ENCODE results near the gene PSMA6. TPM values are rescaled to one million over a fixed set of nuclear protein-coding genes. Genes with fewer than 3 reads are reported as not detected.

Gene PSMA6
- total and polyA plus RNA-seq, 2 of the 13 experiments (the other 11 are each of a cell fraction or from before 2014, with no cell fraction given), result 525 to 1,109 TPM

DNA sequence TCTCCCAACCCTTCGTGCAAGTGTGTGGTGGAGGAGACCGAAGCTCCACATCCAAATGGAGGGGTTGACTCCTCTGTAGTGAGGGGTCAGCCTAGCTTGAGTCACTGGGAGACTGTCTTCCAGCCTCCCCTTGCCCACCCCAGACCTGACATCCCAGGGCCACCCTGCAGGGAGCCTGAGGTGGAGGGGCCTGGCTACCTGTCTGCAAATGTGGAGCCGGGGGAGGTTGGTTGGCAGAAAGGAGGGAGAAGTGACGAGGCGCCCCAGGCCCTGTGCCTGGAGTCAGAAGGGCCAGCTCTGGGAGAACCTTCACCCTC is 74.8 kb downstream of the PSMA6 start (continued):
- TF ChIP-seq KIAA2018 (CRISPR knock-in tag; IDR thresholded peaks at IDR 0.05; ENCODE audit: borderline replicate concordance) (no peak), EEA1 (CRISPR knock-in tag; IDR thresholded peaks at IDR 0.05; ENCODE audit: borderline replicate concordance) (0 out of 2 replicates have a peak, but pooled peaks have one; percentile 67), HNRNPL (IDR thresholded peaks at IDR 0.05; ENCODE audit: low read depth, low read length) (peak; percentile 53; the same call in 1 of the 2 replicates), ZFP37 (CRISPR knock-in tag; IDR thresholded peaks at IDR 0.05; ENCODE audit: borderline replicate concordance) (no peak), ZNF362 (CRISPR knock-in tag; IDR thresholded peaks at IDR 0.05; ENCODE audit: borderline replicate concordance) (no peak), RNF2 (conservative IDR thresholded peaks at IDR 0.05; ENCODE audit: low read depth) (no peak), AKAP8 (CRISPR knock-in tag; IDR thresholded peaks at IDR 0.05) (no peak), ATM (IDR thresholded peaks at IDR 0.05; ENCODE audit: borderline replicate concordance) (no peak), PAX8 (CRISPR knock-in tag; IDR thresholded peaks at IDR 0.05; ENCODE audit: borderline replicate concordance) (no peak), MAZ (IDR thresholded peaks at IDR 0.05; ENCODE audit: borderline replicate concordance, low read depth, low read length) (no peak), MAZ (CRISPR knock-in tag; IDR thresholded peaks at IDR 0.05; ENCODE audit: low read depth) (no peak), ZNF746 (CRISPR knock-in tag; IDR thresholded peaks at IDR 0.05) (peak; percentile 65; the same call in 1 of the 2 replicates), SNAPC2 (CRISPR knock-in tag; IDR thresholded peaks at IDR 0.05) (no peak), SKIL (CRISPR knock-in tag; IDR thresholded peaks at IDR 0.05; ENCODE audit: borderline replicate concordance) (0 out of 2 replicates have a peak, but pooled peaks have one; percentile 20), FOXK1 (CRISPR knock-in tag; IDR thresholded peaks at IDR 0.05; ENCODE audit: borderline replicate concordance, low read depth) (no peak), ZNF501 (CRISPR knock-in tag; IDR thresholded peaks at IDR 0.05) (no peak), PRMT3 (CRISPR knock-in tag; IDR thresholded peaks at IDR 0.05; ENCODE audit: borderline replicate concordance, low read depth) (no peak), JDP2 (CRISPR knock-in tag; IDR thresholded peaks at IDR 0.05; ENCODE audit: borderline replicate concordance) (no peak)
- TF ChIP-seq, protein P1, sequence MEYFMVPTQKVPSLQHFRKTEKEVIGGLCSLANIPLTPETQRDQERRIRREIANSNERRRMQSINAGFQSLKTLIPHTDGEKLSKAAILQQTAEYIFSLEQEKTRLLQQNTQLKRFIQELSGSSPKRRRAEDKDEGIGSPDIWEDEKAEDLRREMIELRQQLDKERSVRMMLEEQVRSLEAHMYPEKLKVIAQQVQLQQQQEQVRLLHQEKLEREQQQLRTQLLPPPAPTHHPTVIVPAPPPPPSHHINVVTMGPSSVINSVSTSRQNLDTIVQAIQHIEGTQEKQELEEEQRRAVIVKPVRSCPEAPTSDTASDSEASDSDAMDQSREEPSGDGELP (IDR thresholded peaks at IDR 0.05; ENCODE audit: borderline replicate concordance, low read depth), result no peak
